HG02884 (cell line): ENCODE measurements around the gene MYO1B.

Source experiments
- ATAC-seq: cut with Tn5 transposase; IDR thresholded peaks from one replicate; pipeline ENCODE4 v1.9.1; 2021; ENCODE audit warnings: mild to moderate bottlenecking, moderate library complexity; ENCODE audit not compliant: unreplicated experiment

The MYO1B gene

GRCh38 chr2:191225690-191226089 is 19.5 kb upstream of the MYO1B start:
- ATAC-seq, result no peak

GRCh38 chr2:191226196-191226595 is 19.0 kb upstream of the MYO1B start:
- no peak for ATAC-seq

GRCh38 chr2:191228333-191228732 is 16.9 kb upstream of the MYO1B start:
- ATAC-seq, result no peak

GRCh38 chr2:191228861-191229260 is 16.3 kb upstream of the MYO1B start:
- no peak for ATAC-seq

- no peak for ATAC-seq
Observed at GRCh38 chr2:191230174-191230573, 15.0 kb upstream of the MYO1B start.

GRCh38 chr2:191231995-191232394 is 13.2 kb upstream of the MYO1B start:
- no peak for ATAC-seq

- no peak for ATAC-seq
Observed at GRCh38 chr2:191233533-191233932, 11.7 kb upstream of the MYO1B start.

- no peak for ATAC-seq
Observed at GRCh38 chr2:191234376-191234775, 10.8 kb upstream of the MYO1B start.

- ATAC-seq, result no peak
Observed at GRCh38 chr2:191240871-191241270, 4.3 kb upstream of the MYO1B start.

GRCh38 chr2:191241418-191241817 is 3.8 kb upstream of the MYO1B start:
- ATAC-seq, result no peak

GRCh38 chr2:191243154-191243553 is 2.0 kb upstream of the MYO1B start:
- ATAC-seq, result peak; percentile 40

- ATAC-seq, result no peak
Observed at GRCh38 chr2:191244350-191244749, 854 bp upstream of the MYO1B start.

GRCh38 chr2:191245869-191246531 is 796 bp downstream of the MYO1B start:
- ATAC-seq, result no peak

GRCh38 chr2:191246820-191247380 is 1.7 kb downstream of the MYO1B start:
- no peak for ATAC-seq

GRCh38 chr2:191247381-191248057 is 2.3 kb downstream of the MYO1B start:
- no peak for ATAC-seq

- ATAC-seq, result no peak
Observed at GRCh38 chr2:191249156-191249813, 4.1 kb downstream of the MYO1B start.

- no peak for ATAC-seq
Observed at GRCh38 chr2:191250400-191250799, 5.2 kb downstream of the MYO1B start.

- ATAC-seq, result no peak
Observed at GRCh38 chr2:191250986-191251385, 5.8 kb downstream of the MYO1B start.

- ATAC-seq, result no peak
Observed at GRCh38 chr2:191252699-191253098, 7.5 kb downstream of the MYO1B start.

GRCh38 chr2:191253476-191253875 is 8.3 kb downstream of the MYO1B start:
- ATAC-seq, result no peak

- ATAC-seq, result no peak
Observed at GRCh38 chr2:191255271-191255670, 10.1 kb downstream of the MYO1B start.

GRCh38 chr2:191255756-191256312 is 10.6 kb downstream of the MYO1B start:
- ATAC-seq, result no peak
